Epithelial cell of proximal tubule (primary cell): ENCODE measurements around the gene BICD2. TPM values are rescaled to one million over a fixed set of nuclear protein-coding genes. Genes with fewer than 3 reads are reported as not detected.
"Not testable (repeated sequence)": the region's sequence is repeated elsewhere in the genome, so short reads cannot be mapped to it uniquely, and the experiment has no call there.

ENCODE experiments used
- DNase-seq: peaks from one replicate; pipeline ENCODE4 v3.0.0-alpha.2; 2011; ENCODE audit warnings: low read depth
- H3K4me3 ChIP-seq: 2 replicates; pipeline ENCODE4 v1.5.1; 2011; ENCODE audit warnings: low read depth, mild to moderate bottlenecking, low read length
- total RNA-seq: library from RNA; depleted of rRNA; stranded (reverse); fragments of >200 nt; gene quantifications from 2 replicates; pipeline ENCODE4 v1.2.3, GENCODE V29; 2015
- TF ChIP-seq, protein P1 (sequence below): conservative IDR thresholded peaks from 2 replicates; pipeline ENCODE4 v1.5.1; 2012; ENCODE audit warnings: low read depth, mild to moderate bottlenecking, low read length

BICD2 gene
- total RNA-seq, 1 donor from 2014 or later, result 32.2 TPM

DNA sequence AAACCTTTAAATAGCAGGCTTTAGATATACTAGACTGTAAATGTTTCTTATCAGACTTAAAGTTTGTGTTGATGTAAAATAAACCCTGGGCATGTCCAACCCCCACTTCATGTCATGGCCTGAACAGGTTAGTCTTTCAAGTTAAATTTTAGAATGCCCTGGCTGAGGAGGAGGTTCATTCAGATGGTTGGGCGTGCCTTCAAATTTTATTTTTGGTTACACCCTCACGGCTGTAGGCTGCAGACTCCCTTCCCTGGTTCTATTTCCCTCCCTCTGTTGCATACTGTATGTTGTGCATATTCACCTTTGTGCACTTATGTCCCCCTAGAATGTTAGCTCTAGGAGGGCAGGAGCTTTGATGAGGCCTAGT is 5.3 kb upstream of the BICD2 start:
- TF ChIP-seq, protein P1, sequence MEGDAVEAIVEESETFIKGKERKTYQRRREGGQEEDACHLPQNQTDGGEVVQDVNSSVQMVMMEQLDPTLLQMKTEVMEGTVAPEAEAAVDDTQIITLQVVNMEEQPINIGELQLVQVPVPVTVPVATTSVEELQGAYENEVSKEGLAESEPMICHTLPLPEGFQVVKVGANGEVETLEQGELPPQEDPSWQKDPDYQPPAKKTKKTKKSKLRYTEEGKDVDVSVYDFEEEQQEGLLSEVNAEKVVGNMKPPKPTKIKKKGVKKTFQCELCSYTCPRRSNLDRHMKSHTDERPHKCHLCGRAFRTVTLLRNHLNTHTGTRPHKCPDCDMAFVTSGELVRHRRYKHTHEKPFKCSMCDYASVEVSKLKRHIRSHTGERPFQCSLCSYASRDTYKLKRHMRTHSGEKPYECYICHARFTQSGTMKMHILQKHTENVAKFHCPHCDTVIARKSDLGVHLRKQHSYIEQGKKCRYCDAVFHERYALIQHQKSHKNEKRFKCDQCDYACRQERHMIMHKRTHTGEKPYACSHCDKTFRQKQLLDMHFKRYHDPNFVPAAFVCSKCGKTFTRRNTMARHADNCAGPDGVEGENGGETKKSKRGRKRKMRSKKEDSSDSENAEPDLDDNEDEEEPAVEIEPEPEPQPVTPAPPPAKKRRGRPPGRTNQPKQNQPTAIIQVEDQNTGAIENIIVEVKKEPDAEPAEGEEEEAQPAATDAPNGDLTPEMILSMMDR, result no peak
- DNase-seq, result no peak
- no peak overlapping the region for H3K4me3 ChIP-seq

DNA sequence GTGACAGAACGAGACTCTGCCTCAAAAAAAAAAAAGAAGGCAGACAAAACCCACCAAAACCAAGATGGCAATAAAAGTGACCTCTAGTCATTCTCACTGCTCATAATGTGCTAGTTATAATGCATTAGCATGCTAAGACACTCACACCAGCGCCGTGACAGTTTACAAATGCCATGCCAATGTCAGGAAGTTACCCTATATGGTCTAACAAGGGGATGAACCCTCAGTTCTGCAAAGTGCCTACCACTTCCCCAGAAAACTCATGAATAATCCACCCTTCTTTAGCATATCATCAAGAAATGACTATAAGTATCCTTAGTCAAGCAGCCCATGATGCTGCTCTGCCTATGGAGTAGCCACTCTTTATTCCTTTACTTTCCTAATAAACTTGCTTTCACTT is 4.7 kb upstream of the BICD2 start:
- TF ChIP-seq, protein P1, result no peak
- DNase-seq, result no peak
- H3K4me3 ChIP-seq, result no peak overlapping the region

DNA sequence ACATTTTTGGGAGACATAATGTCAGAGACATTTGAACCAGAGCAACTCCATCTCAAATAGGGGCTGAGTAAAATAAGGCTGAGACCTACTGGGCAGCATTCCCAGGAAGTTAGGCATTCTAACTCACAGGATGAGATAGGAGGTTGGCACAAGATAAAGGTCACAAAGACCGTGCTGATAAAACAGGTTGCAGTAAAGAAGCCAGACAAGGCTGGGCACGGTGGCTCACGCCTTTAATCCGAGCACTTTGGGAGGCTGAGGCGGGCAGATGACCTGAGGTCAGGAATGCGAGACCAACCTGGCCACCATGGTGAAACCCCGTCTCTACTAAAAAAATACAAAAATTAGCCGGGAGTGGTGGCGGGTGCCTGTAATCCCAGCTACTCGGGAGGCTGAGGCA is 4.2 kb upstream of the BICD2 start:
- H3K4me3 ChIP-seq, DNase-seq: not testable (repeated sequence)

DNA sequence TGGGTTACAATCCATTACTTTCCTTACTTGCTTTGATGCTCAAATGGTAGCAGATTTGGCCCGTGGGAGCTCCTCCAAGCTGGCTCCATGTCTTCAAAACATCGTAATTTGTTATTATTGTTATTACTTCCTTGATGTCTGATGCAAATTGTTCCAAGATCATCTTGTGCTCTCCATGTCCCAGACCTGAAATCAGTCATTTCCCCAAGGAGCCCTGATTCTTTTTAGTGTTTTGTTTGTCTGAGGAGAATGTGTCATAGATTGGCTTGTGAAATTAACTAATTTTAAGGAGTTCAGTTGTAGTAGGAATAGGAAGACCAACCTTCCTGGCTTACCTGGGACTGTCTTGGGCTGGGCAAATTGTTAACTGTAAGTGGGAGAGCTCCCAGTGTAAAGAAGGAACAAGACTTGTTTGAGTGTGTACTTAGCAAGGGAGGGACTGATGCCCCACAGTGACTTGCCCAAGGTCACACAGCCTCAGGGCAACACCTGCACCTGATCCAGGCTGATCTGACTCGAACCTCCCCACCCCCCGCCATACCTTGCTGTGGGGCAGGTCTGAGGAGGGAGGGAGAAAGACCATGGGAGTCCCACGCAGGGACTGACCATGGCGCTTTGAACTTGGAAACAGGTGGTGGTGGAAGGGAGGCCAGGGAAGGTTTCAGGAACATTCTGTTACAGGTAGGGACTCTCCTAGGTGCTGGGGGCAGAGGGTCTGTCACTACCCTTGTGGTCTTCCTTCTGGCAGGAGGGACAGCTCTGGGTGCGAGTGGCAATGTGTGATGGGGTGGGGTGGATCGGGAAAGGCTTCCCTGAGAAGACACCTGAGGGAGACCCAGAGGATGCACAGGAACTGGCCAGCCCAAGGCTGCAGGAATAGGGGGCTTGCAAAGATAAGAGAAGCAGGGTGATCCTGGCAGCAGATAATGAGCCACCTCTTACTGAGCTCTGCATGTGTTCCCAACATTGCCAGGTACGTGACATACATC is 2.7 kb upstream of the BICD2 start:
- H3K4me3 ChIP-seq, result no peak overlapping the region
- no peak for DNase-seq
- TF ChIP-seq, protein P1, result no peak

DNA sequence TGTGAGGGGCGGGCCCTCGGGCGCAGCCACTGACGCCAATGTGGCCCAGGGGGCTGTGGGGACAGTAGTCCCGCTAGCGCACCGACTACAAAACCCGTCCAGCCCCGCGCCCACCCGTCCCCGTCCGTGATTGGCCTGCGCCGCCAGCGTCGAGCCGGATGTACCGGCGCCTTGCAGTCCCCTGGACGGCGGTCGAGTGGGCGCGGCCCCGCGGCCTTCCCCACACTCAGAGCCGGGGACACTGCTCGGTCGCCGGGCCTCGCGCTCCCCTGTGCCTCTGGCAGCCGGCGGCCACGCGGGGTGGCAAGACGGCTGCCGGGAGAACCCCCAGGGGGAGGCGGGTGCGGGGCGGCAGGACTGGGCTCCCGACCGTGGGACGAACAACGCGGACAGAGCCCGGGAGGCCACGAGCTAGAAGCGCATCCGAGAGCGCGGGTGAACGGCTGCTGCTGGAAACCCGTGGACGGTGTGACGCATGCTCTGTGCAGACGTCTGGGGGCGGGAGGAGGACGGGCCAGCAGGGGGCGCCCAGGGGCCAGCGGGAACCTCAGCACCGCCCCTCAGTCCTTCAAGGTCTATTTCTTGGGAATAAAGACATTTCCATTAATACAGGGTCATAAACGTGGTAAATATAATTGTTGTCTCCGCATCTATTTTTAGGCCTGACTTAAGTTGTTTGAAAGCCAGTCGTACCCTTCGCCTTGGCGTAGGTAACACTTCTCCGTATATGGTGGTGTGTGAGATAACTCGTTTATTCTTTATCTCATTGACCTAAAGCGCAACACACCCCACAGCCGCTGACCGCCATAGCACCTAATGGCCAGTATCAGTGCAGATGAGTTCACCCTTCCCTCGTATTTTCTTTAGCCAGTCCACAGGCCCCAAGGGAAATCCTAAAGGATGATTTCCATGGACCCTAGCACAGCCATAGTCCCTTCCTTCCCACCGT is 629 bp upstream of the BICD2 start:
- peak overlapping the region; percentile 95 for H3K4me3 ChIP-seq
- TF ChIP-seq, protein P1, result peak; percentile 95
- peak; percentile 44 for DNase-seq

DNA sequence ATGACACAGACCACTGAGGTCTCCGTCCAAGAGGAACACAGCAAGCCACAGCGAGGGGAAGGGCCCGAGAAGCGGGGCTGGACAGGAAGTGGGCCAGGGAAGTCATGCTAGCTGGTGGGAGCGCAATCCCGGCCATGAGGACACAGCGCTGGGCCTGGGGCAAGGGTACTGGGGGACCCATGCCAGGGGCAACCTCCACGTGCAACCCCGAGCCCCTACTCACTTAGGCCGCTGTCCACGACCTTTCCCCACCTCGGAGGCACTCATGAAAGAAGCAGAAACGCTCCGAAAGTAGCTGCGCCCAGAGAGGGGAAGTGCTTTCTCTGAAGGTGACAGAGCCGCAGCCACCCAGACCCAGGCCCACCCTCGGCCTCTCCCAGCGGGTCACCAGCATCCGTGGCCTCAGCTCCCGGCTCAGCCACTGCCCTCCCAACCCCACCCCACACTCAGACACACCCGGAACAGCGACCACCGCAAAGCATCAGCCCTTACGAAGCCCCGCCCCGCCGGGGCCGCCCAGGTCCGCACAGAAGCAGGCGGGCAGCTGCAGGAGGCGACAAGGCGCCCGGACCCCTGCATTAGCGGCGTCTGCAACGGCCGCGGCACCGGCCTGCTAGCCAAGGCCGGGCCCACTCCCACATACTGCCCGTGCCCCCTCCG is 782 bp downstream of the BICD2 start:
- TF ChIP-seq, protein P1, result no peak
- no peak for DNase-seq
- H3K4me3 ChIP-seq, result peak overlapping the region; percentile 95
